GOT3 (cell line): ENCODE measurements around the gene CABLES1.
"Not testable (repeated sequence)": the region's sequence is repeated elsewhere in the genome, so short reads cannot be mapped to it uniquely, and the experiment has no call there.

Source experiments
- DNase-seq: peaks from one replicate; lab custom pipeline; 2025; ENCODE audit warnings: mixed read lengths; lab: John Stamatoyannopoulos, UW

The CABLES1 gene, protein sequence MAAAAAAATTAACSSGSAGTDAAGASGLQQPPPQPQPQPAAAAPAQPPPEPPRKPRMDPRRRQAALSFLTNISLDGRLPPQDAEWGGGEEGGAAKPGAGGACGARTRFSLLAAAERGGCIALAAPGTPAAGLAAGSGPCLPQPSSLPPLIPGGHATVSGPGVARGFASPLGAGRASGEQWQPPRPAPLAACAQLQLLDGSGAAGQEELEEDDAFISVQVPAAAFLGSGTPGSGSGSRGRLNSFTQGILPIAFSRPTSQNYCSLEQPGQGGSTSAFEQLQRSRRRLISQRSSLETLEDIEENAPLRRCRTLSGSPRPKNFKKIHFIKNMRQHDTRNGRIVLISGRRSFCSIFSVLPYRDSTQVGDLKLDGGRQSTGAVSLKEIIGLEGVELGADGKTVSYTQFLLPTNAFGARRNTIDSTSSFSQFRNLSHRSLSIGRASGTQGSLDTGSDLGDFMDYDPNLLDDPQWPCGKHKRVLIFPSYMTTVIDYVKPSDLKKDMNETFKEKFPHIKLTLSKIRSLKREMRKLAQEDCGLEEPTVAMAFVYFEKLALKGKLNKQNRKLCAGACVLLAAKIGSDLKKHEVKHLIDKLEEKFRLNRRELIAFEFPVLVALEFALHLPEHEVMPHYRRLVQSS

GRCh38 chr18:23134780-23135549 is at the start of gene CABLES1:
Gene CABLES1, plus strand, starts transcription at chr18:23135485. Its CDS starts 278 bp downstream, at chr18:23135763.
- peak; percentile 1 for DNase-seq

DNA sequence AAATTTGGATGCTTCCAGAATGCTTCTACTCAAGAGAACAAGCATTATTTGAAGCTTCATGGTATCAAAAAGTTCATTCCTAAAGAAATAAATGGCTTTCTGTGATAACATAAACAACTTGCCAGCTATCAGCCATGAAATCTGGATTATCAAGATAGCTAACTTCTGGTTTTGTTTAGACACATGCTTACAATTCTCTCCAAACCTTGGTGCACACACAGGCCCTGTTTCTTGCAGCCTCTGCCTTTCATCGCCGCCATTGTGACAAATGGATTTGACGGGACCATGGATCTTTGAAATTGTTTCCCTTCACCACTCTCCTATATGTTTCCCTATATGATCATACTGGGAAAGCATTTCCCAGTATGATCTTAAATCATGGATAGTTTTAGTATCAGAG is 47.9 kb upstream of the CABLES1 start:
- no peak for DNase-seq

DNA sequence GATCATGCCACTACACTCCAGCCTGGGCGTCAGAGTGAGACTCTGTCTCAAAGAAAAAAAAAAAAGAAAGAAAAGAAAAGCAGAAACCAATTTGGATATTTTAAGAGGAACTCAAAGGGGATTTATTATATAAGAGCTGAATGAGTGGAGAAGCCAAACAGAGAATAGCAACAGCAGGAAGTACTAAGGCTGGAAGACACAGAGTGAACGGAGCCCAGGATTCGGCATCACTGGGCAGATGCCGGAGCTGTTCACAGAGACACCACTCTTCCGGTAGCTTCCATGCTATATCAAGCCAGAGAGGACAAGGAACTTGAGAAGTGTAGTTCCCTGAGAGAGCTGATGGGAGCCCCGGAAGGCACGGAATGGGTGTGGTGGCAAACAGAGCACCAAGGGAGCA is 47.0 kb upstream of the CABLES1 start:
- DNase-seq, result no peak

GRCh38 chr18:23091017-23091993 is 44.0 kb upstream of the CABLES1 start:
- not testable (repeated sequence) for DNase-seq

DNA sequence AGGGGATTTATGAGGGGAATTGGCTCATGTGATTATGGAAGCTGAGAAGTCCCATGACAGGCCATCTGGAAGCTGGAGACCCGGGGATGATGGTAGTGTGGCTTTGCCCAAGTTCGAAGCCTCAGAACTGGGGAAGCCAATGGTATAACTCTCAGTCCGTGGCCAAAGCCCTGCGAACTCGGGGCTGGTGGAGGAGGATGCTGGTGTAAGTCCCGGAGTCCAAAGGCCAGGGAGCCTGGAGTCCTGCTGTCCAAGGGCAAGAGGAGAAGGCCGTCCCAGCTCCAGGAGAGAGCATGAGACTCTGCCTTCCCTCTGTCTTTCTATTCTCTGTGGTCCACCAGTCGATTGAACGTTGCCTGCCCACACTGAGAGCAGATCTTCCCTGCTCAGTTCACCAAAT is 43.2 kb upstream of the CABLES1 start:
- no peak for DNase-seq

DNA sequence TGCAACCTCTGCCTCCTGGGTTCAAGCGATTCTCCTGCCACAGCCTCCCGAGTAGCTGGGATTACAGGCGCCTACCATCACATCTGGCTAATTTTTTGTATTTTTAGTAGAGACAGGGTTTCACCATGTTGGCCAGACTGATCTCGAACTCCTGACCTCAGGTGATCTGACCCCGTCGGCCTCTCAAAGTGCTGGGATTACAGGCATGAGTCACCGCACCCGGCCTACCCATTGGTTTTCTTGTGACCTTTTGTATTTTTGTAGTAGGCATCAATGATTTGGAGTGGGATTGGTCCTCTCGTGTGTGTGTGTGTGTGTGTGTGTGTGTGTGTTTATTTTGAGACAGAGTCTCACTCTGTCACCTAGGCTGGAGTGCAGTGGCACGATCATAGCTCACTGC is 42.2 kb upstream of the CABLES1 start:
- not testable (repeated sequence) for DNase-seq

GRCh38 chr18:23093772-23094171 is 41.5 kb upstream of the CABLES1 start:
- DNase-seq, result no peak

DNA sequence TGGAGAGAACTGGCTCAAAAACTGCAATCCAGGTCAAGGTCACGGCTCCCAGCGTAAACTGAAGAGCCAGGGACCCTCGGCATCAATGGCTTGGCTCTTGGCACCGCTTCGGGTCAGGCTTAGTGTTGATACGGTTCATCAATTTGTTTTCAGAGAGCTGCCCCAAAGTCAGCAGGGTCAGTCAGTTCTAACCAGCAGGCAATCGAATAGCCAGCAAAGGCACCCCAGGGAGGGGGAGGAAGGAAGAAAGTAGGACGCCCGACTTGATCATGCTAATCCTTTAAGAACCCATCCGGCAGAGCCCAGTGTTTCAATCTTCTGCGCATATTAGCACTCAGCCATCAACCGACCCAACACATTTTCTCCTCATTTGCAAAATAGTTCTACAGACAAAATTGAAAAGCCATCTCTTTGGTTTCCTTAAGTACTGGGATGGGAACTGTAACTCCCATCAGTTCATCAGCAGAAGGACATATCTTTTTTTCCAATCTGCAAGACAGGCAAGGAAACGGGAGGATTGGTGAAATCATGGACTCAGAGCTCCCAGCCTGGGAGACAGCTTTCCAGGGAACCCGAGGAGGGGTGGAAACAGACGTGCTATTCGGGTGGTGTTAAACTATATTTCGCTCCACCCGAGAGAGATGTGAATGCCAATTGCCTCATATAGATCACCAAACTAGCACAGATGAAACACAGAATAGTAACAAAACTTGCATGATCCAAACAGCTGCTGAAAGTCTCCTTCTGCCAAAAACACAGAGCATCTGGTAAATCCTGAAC is 40.7 kb upstream of the CABLES1 start:
- no peak for DNase-seq

- no peak for DNase-seq
These were observed 39.8 kb upstream of the CABLES1 start for GRCh38 chr18:23095463-23095862.

DNA sequence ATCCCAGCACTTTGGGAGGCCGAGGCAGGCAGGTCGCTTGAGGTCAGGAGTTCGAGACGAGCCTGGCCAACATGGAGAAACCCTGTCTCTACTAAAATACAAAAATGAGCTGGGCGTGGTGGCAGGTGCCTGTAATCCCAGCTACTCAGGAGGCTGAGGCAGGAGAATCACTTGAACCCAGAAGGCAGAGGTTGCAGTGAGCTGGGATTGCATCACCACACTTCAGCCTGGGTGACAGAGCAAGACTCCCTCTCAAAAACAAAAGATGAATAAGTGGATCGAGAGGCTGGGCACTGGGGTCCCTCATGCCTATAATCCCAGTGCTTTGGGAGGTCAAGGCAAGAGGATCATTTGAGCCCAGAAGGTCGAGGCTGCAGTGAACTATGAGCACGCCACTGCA is 38.3 kb upstream of the CABLES1 start:
- DNase-seq, result not testable (repeated sequence)

DNA sequence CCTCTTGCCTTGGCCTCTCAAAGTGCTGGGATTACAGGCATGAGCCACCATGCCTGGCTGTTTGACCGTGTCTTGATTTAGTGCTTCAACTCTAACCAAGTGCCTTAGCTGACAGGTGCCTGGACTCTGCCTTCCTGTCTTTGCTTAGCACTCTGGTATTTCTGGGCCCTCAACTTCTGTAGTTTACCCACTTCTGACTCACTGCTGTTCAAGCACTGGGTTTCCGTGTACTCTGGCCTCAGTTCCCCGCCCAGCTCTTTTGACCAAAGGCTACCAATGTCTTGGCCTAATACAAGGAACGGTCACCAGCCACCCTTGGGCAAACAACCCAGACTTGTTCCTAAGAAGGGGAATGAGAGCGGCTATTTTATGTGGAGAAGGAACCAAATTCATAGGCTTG is 35.7 kb upstream of the CABLES1 start:
- DNase-seq, result no peak

DNA sequence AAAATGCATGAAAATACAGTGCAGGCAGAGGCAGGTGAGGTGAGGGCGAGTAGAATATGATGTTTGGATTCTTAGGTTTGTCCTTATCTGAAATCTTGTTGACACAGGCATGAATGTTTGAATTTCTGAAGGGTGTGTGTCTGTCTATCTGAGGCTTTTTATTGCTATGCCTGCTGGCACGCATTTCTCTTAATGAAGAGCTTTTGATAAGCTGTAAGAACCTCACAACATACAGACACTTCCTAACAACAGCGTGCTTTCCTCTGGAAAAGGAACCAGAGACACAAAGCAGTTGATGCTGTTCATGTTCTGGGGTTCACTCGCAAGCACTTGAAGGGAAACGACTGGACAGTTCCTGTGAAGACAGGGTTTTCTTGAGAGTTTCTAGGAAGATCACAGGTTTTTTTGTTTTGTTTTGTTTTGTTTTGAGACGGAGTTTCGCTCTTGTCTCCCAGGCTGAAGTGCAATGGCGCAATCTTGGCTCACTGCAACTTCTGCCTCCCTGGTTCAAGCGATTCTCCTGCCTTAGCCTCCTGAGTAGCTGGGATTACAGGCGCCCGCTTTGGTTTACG is 33.3 kb upstream of the CABLES1 start:
- no peak for DNase-seq

GRCh38 chr18:23102493-23103261 is 32.6 kb upstream of the CABLES1 start:
- no peak for DNase-seq

GRCh38 chr18:23103449-23103848 is 31.8 kb upstream of the CABLES1 start:
- no peak for DNase-seq

DNA sequence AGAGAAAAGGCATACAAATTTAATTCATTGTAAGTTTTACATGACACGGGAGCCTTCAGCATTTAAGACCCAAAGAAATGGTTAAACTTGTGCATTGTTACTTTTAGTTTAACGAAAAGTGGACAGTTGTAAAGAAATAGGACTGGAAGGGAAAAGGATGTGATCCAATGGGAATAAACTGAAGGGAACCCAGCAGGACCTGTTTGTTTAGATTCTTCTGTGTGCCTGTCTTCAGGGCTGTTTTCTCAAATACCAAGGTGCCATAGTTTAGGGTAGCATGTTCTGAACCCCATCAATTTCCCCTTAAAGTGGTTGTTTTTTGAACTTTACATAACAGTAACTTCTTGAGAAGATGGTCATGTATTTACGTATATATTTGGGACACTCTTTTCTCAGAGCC is 30.3 kb upstream of the CABLES1 start:
- no peak for DNase-seq

GRCh38 chr18:23105581-23106219 is 29.6 kb upstream of the CABLES1 start:
- DNase-seq, result no peak

DNA sequence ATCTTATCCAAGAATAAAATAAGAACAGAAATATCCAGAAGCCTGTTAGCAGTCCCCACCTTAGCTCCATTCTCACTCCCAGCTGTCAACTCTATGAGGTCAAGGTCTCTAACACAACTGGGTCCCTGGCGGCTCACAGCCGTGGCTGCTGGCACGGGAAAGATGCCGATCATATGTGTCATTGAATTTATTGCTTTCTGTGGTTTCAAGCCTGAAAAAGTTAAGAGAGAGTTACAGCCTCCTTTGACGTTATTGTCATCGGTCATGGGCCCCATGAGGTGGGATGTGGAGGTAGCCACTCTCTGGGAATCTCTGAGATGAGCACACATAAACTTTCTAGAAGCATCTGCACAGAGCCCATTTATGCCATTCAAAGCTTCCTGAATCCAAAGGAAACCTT is 28.7 kb upstream of the CABLES1 start:
- no peak for DNase-seq

GRCh38 chr18:23107718-23108117 is 27.6 kb upstream of the CABLES1 start:
- no peak for DNase-seq

DNA sequence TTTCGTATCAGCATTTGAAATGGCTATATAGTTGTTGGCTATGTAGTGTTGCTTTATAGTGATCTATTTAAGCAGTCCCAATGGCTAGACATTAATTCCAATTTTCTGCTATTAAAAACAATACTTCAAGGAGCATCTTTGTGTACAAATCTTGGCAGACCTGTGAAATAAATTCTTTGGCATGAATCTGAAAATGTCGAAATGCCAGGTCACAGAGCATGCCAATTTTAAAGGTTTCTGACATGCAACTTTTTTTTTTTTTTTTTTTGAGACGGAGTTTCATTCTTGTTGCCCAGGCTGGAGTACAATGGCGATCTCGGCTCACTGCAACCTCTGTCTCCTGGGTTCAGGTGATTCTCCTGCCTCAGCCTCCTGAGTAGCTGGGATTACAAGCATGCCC is 26.8 kb upstream of the CABLES1 start:
- DNase-seq, result no peak
